ENCODE data around the gene ELP2.

The ELP2 gene

GRCh38 chr18:36107477-36107876, 22.2 kb upstream of the ELP2 start:
- CTCF ChIA-PET, result interaction anchor here (0.7 to 3.3 kb wide), 3 partner anchors 12 to 109 kb away, joined by 3 to 14 read pairs (median 3); no protein-coding TSS in a partner anchor

DNA sequence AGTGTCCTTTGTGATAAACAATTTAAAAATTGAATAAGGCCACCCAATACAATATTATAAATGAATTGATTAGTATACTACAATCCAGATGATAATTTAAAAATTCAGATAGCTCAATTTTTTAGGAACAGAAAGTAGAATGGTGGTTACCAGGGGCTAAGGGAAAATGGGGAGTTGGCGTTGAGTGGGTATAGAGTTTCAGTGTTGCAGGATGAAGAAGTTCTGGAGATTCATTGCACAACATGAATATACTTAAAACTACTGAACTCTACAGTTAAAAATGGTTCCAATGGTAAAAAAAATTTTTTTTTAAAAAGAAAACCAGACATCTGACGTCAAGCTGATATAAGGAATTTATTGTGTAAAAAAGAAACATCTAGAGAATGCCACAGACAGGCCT, 21.5 kb upstream of the ELP2 start:
- no peak for DNase-seq
- ChIA-PET CTCF (interaction anchor here (0.7 to 3.3 kb wide), 3 partner anchors 13 to 110 kb away, joined by 3 to 14 read pairs (median 3); no protein-coding TSS in a partner anchor), POLR2A (no interaction called here)
- WGBS (ENCODE audit: insufficient coverage), result no CpG with 5 or more reads among the region's 2 CpGs
- Histone ChIP-seq H3K36me3 (ENCODE audit: control insufficient read depth in 4 of 4, insufficient read depth in 4 of 4, low read length in 3 of 4) (peaks cover 13 to 35% (median 17%) of the 10 kb centered on the region in 4 experiments), H3K27ac (ENCODE audit: insufficient read depth in 1 of 2, low read depth in 1 of 2, low read length in 2 of 2, poor library complexity in 1 of 2, severe bottlenecking in 2 of 2) (no peak overlapping the region), H3K9me3 (ENCODE audit: control extremely low read depth in 1 of 5, control insufficient read depth in 4 of 5, insufficient read depth in 2 of 5, low read depth in 1 of 5, low read length in 4 of 5) (no peaks in the 10 kb centered on the region), H3K4me3 (ENCODE audit: control insufficient read depth in 1 of 7, extremely low read depth in 1 of 7, insufficient read depth in 4 of 7, low read depth in 2 of 7, low read length in 6 of 7) (no peak overlapping the region), H3K27me3 (replicated peaks in 2 of 5; ENCODE audit: control insufficient read depth in 4 of 5, insufficient read depth in 5 of 5, low read length in 4 of 5) (no peaks in the 10 kb centered on the region), H3K4me1 (ENCODE audit: control extremely low read depth in 1 of 4, control insufficient read depth in 4 of 4, insufficient read depth in 4 of 4, low read length in 3 of 4) (no peaks in the 10 kb centered on the region)

More at GRCh38 chr18:36107477-36107876, 22.2 kb upstream of the ELP2 start:
- no peaks in the 10 kb centered on the region for H3K9me3 ChIP-seq (ENCODE audit: control extremely low read depth in 1 of 5, control insufficient read depth in 4 of 5, insufficient read depth in 2 of 5, low read depth in 1 of 5, low read length in 4 of 5)
- DNase-seq, result no peak
- H3K4me3 ChIP-seq (ENCODE audit: control insufficient read depth in 1 of 7, extremely low read depth in 1 of 7, insufficient read depth in 4 of 7, low read depth in 2 of 7, low read length in 6 of 7), result no peak overlapping the region
- POLR2A ChIA-PET, result interaction anchor here (1.0 kb wide), 1 partner anchor 16 kb away, joined by 3 read pairs; no protein-coding TSS in a partner anchor
- H3K4me1 ChIP-seq (ENCODE audit: control extremely low read depth in 1 of 4, control insufficient read depth in 4 of 4, insufficient read depth in 4 of 4, low read length in 3 of 4), result no peaks in the 10 kb centered on the region
- no peaks in the 10 kb centered on the region for H3K27me3 ChIP-seq (replicated peaks in 2 of 5; ENCODE audit: control insufficient read depth in 4 of 5, insufficient read depth in 5 of 5, low read length in 4 of 5)
- H3K27ac ChIP-seq (ENCODE audit: insufficient read depth in 1 of 2, low read depth in 1 of 2, low read length in 2 of 2, poor library complexity in 1 of 2, severe bottlenecking in 2 of 2), result no peak overlapping the region
- H3K36me3 ChIP-seq (ENCODE audit: control insufficient read depth in 4 of 4, insufficient read depth in 4 of 4, low read length in 3 of 4), result peaks cover 13 to 29% (median 16%) of the 10 kb centered on the region in 4 experiments

GRCh38 chr18:36108601-36109000, 21.1 kb upstream of the ELP2 start:
- H3K27me3 ChIP-seq (replicated peaks in 2 of 5; ENCODE audit: control insufficient read depth in 4 of 5, insufficient read depth in 5 of 5, low read length in 4 of 5), result no peaks in the 10 kb centered on the region
- H3K4me1 ChIP-seq (ENCODE audit: control extremely low read depth in 1 of 4, control insufficient read depth in 4 of 4, insufficient read depth in 4 of 4, low read length in 3 of 4), result no peaks in the 10 kb centered on the region
- H3K9me3 ChIP-seq (ENCODE audit: control extremely low read depth in 1 of 5, control insufficient read depth in 4 of 5, insufficient read depth in 2 of 5, low read depth in 1 of 5, low read length in 4 of 5), result no peaks in the 10 kb centered on the region
- no peak overlapping the region for H3K4me3 ChIP-seq (ENCODE audit: control insufficient read depth in 1 of 7, extremely low read depth in 1 of 7, insufficient read depth in 4 of 7, low read depth in 2 of 7, low read length in 6 of 7)
- DNase-seq, result no peak
- H3K36me3 ChIP-seq (ENCODE audit: control insufficient read depth in 4 of 4, insufficient read depth in 4 of 4, low read length in 3 of 4), result peaks cover 13 to 39% (median 19%) of the 10 kb centered on the region in 4 experiments
- WGBS (ENCODE audit: insufficient coverage), result no CpG with 5 or more reads among the region's 5 CpGs
- H3K27ac ChIP-seq (ENCODE audit: insufficient read depth in 1 of 2, low read depth in 1 of 2, low read length in 2 of 2, poor library complexity in 1 of 2, severe bottlenecking in 2 of 2), result no peak overlapping the region
- ChIA-PET CTCF (no interaction called here), POLR2A (no interaction called here)

DNA sequence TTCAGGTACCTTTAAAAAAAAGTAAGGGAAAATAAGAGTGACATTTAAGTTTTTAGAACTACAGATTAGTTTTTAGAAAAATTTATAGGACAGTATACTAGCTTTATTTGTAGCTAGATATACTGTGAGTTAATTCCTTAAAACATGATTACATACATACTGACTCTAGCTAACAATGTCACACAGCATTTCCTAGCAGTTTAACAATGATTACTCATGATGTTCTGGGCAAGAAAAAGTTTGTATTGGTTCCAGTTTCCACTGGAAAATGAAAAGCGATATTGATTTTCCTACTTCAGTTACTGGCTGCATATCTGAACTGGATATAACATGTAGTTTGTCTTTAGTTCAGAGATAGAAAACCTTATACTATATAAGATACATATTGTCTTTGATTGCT, 20.0 kb upstream of the ELP2 start:
- CTCF ChIA-PET, result no interaction called here

GRCh38 chr18:36112302-36112701, 17.4 kb upstream of the ELP2 start:
- Histone ChIP-seq H3K4me1 (ENCODE audit: control extremely low read depth in 1 of 4, control insufficient read depth in 4 of 4, insufficient read depth in 4 of 4, low read length in 3 of 4) (no peaks in the 10 kb centered on the region), H3K27ac (ENCODE audit: insufficient read depth in 1 of 2, low read depth in 1 of 2, low read length in 2 of 2, poor library complexity in 1 of 2, severe bottlenecking in 2 of 2) (no peak overlapping the region), H3K4me3 (ENCODE audit: control insufficient read depth in 1 of 7, extremely low read depth in 1 of 7, insufficient read depth in 4 of 7, low read depth in 2 of 7, low read length in 6 of 7) (no peak overlapping the region), H3K27me3 (replicated peaks in 2 of 5; ENCODE audit: control insufficient read depth in 4 of 5, insufficient read depth in 5 of 5, low read length in 4 of 5) (no peaks in the 10 kb centered on the region), H3K9me3 (ENCODE audit: control extremely low read depth in 1 of 5, control insufficient read depth in 4 of 5, insufficient read depth in 2 of 5, low read depth in 1 of 5, low read length in 4 of 5) (no peaks in the 10 kb centered on the region), H3K36me3 (ENCODE audit: control insufficient read depth in 4 of 4, insufficient read depth in 4 of 4, low read length in 3 of 4) (peaks cover 20 to 64% (median 32%) of the 10 kb centered on the region in 4 experiments)
- POLR2A ChIA-PET, result no interaction called here
- DNase-seq, result no peak
- CTCF ChIA-PET, result no interaction called here

More for the DNA sequence above, 20.0 kb upstream of the ELP2 start:
- H3K9me3 ChIP-seq (ENCODE audit: control extremely low read depth in 1 of 5, control insufficient read depth in 4 of 5, insufficient read depth in 2 of 5, low read depth in 1 of 5, low read length in 4 of 5), result no peaks in the 10 kb centered on the region
- no CpG with 5 or more reads among the region's 1 CpG for WGBS (ENCODE audit: insufficient coverage)
- DNase-seq, result no peak
- H3K4me1 ChIP-seq (ENCODE audit: control extremely low read depth in 1 of 4, control insufficient read depth in 4 of 4, insufficient read depth in 4 of 4, low read length in 3 of 4), result no peaks in the 10 kb centered on the region
- POLR2A ChIA-PET, result interaction anchor here (0.6 kb wide), 1 partner anchor 10 kb away, joined by 3 read pairs; no protein-coding TSS in a partner anchor
- peaks cover 19 to 47% (median 23%) of the 10 kb centered on the region in 4 experiments for H3K36me3 ChIP-seq (ENCODE audit: control insufficient read depth in 4 of 4, insufficient read depth in 4 of 4, low read length in 3 of 4)
- H3K27ac ChIP-seq (ENCODE audit: insufficient read depth in 1 of 2, low read depth in 1 of 2, low read length in 2 of 2, poor library complexity in 1 of 2, severe bottlenecking in 2 of 2), result no peak overlapping the region
- no peaks in the 10 kb centered on the region for H3K27me3 ChIP-seq (replicated peaks in 2 of 5; ENCODE audit: control insufficient read depth in 4 of 5, insufficient read depth in 5 of 5, low read length in 4 of 5)
- no peak overlapping the region for H3K4me3 ChIP-seq (ENCODE audit: control insufficient read depth in 1 of 7, extremely low read depth in 1 of 7, insufficient read depth in 4 of 7, low read depth in 2 of 7, low read length in 6 of 7)

GRCh38 chr18:36114251-36114650, 15.4 kb upstream of the ELP2 start:
- DNase-seq, result no peak
- Histone ChIP-seq H3K9me3 (ENCODE audit: control extremely low read depth in 1 of 5, control insufficient read depth in 4 of 5, insufficient read depth in 2 of 5, low read depth in 1 of 5, low read length in 4 of 5) (no peaks in the 10 kb centered on the region), H3K36me3 (ENCODE audit: control insufficient read depth in 4 of 4, insufficient read depth in 4 of 4, low read length in 3 of 4) (peaks cover 18 to 65% (median 31%) of the 10 kb centered on the region in 4 experiments), H3K4me1 (ENCODE audit: control extremely low read depth in 1 of 4, control insufficient read depth in 4 of 4, insufficient read depth in 4 of 4, low read length in 3 of 4) (no peaks in the 10 kb centered on the region), H3K27me3 (replicated peaks in 2 of 5; ENCODE audit: control insufficient read depth in 4 of 5, insufficient read depth in 5 of 5, low read length in 4 of 5) (no peaks in the 10 kb centered on the region), H3K27ac (ENCODE audit: insufficient read depth in 1 of 2, low read depth in 1 of 2, low read length in 2 of 2, poor library complexity in 1 of 2, severe bottlenecking in 2 of 2) (no peak overlapping the region), H3K4me3 (ENCODE audit: control insufficient read depth in 1 of 7, extremely low read depth in 1 of 7, insufficient read depth in 4 of 7, low read depth in 2 of 7, low read length in 6 of 7) (no peak overlapping the region)
- CTCF ChIA-PET, result no interaction called here
- POLR2A ChIA-PET, result no interaction called here
- WGBS (ENCODE audit: insufficient coverage), result 100% methylated on average over 4 of the region's 4 CpGs

- H3K36me3 ChIP-seq (ENCODE audit: control insufficient read depth in 4 of 4, insufficient read depth in 4 of 4, low read length in 3 of 4), result peaks cover 19 to 68% (median 32%) of the 10 kb centered on the region in 4 experiments
- CTCF ChIA-PET, result no interaction called here
- no peak overlapping the region for H3K4me3 ChIP-seq (ENCODE audit: control insufficient read depth in 1 of 7, extremely low read depth in 1 of 7, insufficient read depth in 4 of 7, low read depth in 2 of 7, low read length in 6 of 7)
- no peak overlapping the region for H3K27ac ChIP-seq (ENCODE audit: insufficient read depth in 1 of 2, low read depth in 1 of 2, low read length in 2 of 2, poor library complexity in 1 of 2, severe bottlenecking in 2 of 2)
- H3K9me3 ChIP-seq (ENCODE audit: control extremely low read depth in 1 of 5, control insufficient read depth in 4 of 5, insufficient read depth in 2 of 5, low read depth in 1 of 5, low read length in 4 of 5), result no peaks in the 10 kb centered on the region
- POLR2A ChIA-PET, result no interaction called here
- no CpG with 5 or more reads among the region's 1 CpG for WGBS (ENCODE audit: insufficient coverage)
- H3K4me1 ChIP-seq (ENCODE audit: control extremely low read depth in 1 of 4, control insufficient read depth in 4 of 4, insufficient read depth in 4 of 4, low read length in 3 of 4), result no peaks in the 10 kb centered on the region
- no peak for DNase-seq
- H3K27me3 ChIP-seq (replicated peaks in 2 of 5; ENCODE audit: control insufficient read depth in 4 of 5, insufficient read depth in 5 of 5, low read length in 4 of 5), result no peaks in the 10 kb centered on the region
Observed at GRCh38 chr18:36114738-36115137, 15.0 kb upstream of the ELP2 start.
